Stimulated activated CD8-positive, alpha-beta memory T cell treated with anti-CD3 and anti-CD28 coated beads, Interleukin-7, amount 100 ng/mL, for 1 hour (primary cell): Measurements from ENCODE around the gene PRKACG.

Experiments
- DNase-seq, 2 donors: peaks; one replicate each; pipeline ENCODE4 v3.0.0-alpha.2; 2020; ENCODE audit warnings: low read depth in 2 of 2

The PRKACG gene

DNA sequence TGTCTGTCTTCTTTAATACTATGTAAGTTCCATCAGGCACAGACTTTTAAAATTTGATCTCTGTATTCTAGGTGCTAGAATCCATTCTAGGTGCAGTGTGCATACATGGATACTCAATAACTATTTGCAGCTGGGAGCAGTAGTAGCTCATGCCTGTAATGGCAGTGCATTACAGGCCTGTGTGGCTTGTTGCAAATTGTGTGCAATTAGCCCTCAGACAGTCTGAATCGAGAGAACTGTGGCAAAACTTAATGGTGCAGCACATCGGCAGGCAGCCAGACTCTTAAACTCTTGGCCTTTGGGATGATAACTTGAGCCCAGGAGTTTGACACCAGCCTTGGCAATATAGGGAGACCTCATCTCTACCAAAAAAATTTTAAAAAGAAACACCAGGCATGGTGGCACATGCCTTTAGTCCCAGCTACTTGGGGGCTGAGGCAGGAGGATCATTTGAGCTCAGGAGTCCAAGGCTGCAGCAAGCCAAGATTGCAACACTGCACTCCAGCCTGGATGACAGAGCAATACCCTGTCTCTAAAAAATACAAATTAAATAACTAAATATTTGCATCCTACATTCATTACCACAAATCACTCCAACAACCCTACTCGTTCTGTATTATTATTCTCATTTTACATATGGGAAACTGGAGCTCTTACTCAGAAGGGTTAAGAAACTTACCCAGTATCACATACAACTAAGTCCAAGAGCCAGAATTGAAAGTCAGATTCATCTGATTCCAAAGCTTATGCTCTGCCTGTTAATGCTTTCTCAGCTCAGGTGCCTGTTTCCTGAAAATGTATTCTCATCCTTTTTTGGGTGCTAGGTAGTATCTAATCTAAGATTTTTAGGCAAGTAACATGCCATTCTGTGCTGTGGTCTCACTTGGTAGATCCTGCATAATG, 30.1 kb downstream of the PRKACG start:
- no peak for DNase-seq

DNA sequence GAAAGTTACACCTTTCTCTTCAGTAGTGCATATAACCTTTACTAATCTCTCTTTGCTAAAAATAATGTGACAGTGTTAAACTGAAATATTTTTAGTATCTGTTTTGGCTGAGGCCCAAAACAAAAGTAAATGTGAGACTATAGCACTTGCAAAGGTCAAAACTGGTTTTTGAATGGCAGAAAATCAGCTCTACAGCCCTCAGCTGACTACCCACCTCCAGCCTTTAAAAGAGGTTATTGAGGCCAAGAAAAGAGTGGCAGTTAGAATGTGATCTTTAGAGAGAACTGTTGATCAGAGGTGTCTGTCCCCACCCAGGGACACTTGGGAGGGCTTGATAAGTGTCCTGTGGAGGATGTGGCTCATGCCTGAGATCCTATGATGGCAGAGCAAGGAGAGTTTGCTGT, 30.9 kb downstream of the PRKACG start:
- DNase-seq = no peak

DNA sequence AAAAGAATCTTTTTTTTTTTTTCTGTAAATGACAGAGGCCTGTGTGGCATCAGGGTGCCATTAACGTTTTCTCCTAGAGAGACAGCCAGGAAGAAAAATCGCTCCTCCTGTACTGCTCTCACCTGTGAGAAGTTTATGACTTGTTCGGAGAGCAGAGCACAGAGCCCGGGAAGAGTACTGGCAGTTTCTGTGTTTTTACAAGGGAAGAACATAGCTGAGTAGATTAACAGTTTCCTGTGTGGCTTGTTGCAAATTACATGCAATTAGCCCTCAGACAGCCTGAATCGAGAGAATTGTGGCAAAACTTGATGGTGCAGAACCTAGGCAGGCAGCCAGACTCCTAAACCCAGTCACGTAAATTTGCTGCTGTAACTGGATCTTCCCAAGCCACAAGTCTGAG, 32.1 kb downstream of the PRKACG start:
- DNase-seq = no peak

DNA sequence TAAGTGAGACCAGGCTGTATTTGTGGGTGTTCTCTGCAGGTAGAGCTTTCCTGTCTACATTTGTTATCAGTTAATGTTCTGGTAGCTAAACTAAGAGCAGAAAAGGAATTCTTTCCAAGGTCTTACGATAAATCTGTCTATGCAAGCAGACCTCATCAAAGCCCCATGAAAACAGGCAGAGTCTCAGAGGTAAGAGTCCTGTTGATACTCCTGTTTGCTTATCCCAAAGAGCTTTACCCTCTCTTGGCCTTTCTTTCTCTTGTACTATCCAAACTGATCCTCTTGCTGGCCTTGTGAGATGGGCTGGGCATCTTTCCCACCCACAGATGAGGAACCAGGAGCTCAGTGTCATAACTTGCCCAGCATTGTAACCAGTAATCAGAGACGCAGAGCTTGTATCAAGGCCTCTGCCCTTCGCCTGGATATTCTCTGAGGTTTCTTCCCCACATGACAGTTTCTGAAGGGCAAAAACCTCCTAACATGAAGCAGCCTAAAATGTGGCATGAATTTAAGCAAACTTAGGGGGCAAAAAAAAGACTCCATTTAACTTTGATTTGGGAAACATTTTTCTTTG, 33.5 kb downstream of the PRKACG start:
- no peak for DNase-seq

DNA sequence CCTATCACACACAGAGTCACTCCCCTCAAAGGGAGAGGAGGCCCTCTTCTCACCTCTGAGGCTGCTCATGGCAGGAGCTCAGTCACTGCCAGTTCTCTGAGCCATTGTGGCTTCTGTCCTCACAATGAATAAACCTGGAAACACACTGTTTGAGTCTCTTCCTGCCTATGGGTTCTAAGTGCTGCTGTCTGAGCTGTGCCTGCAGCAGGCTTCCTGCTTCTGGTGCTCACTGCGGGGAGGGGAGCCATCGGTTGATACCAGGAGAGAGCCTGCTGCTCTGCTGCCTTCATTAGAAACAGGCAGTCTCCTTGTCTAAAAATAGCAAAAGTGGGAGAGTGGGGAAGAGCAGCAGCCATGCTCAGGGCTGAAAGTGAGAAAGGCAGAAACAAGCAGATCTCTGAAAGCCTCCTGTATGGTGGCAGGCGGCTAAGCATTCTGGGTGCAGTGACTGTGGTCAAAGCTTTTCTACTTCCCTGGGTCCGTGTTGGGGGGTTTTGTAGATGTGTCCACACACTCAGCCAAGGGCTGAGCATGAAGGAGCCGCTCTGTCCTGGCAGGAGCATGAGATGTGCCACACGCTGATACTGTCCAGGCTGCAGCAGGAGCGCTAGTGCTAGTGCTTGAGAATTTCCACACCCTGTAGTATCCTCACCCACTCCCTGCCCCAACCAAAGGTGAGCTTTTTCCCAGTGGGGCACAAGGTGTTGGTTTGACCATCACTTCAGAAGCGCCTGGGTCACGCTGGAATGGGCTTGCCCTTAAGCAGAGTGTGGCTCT, 34.2 kb downstream of the PRKACG start:
- no peak for DNase-seq

DNA sequence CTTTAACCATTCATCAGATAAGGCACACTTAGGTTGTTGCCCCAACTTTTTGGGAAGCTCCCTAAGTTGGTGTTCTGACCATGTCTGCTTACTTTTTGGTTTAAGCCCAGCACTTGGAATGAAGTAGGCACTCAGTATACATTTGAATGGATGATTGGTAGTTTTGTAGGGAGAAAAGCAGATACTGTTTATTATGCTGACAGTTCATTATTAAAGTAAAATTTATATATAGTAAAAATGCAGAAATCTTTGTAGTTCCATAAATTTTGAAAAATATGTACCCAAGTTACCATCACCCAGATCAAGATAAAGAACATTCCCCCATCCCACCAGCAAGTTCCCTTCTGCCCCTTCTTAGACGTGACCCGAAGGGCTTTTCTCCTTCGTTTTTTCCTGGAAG, 35.4 kb downstream of the PRKACG start:
- DNase-seq = no peak

DNA sequence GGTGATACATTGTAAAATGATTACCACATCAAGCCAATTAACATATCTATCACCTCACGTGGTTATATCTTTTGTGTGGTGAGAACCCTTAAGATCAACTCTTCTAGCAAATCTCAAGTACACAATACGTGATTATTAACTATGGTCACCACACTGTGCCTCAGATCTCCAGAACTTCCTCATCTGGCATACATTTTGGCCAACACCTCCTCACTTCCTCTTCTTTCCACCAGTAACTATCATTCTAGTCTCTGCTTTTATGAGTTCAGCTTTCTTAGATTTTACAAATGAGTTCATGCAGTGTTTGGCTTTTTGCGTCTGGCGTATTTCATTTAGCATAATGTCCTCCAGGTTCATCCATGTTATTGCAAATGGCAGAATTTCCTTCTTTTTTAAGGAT, 35.8 kb downstream of the PRKACG start:
- DNase-seq = no peak

DNA sequence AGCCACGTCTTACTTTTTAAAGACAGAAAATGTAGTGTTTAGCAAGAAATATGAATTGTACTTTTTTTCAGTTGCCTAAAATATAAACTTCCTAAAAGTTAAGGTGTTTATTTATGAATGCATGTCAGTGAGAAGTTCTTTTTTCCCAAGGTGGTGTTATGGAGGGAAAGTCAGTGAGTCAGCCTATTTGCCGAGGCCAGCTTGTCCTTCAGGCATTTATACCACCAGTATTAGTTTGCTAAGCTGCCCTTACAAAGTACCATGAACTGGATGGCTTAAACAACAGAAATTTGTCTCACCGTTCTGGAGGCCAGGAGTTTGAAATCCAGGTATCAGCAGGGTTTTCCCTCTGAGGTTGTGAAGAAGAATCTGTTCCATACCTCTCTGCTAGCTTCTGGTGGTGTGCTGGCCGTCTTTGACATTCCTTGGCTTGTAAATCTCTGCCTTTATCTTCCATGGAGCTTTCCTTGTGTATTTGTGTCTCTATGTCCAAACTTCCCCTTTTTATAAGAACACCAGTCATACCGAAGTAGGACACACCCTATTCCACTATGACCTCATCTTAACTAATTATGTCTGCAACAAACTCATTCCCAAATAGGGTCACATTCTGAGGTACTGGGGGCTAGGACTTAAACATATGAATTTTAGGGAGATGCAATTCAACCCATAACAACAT, 38.4 kb downstream of the PRKACG start:
- no peak for DNase-seq

DNA sequence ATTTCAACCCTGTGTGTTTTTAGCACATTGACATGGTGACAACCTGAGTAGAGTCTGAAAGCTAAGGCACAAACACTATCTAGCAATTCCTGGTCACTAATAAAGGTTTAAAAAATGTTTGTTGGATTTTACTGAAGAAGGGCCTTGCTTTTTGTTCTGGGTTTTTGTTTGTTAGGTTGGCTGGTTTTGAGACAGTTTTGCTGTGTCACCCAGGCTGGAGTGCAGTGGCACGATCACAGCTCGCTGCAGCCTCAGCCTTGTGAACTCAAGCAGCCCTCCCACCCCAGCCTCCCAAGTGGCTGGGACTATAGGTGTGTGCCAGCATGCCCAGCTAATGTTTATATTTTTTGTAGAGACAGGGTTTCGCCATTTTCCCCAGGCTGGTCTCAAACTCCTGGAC, 39.0 kb downstream of the PRKACG start:
- DNase-seq = no peak

DNA sequence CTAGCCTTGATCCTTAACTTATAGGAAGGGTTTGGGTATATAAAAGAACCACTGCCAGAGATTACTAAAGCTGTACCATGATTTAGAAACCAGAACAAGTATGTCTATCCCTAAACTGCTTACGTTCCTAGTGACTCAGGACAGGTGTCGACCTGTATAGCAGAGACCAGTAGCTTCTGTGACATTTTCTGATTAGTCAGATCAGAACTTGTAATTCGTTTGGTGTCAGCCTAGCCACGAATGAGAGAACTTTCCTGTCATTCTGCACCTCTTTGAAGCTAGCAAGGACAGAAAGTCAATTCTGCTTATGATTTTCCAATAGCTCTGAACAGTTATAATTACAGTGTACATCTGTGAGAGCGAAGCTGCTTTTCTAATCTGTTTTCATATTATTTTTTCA, 39.5 kb downstream of the PRKACG start:
- DNase-seq = no peak

DNA sequence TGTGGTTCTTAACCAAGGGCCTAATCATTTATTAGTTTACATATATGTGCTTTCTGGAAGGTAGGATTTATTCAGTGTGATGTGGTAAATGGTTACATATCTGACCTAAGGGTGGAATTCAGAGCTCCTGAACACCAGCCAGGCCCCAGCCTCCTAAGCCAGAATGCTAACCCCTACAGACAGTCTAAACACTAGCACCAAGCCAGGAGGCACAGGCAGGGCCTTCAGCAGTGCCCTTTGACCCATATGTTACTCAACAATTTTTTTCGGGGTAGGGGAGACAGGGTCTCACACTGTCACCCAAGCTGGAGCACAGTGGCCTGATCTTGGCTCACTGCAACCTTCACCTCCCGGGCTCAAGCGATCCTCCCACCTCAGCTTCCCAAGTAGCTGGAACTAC, 40.3 kb downstream of the PRKACG start:
- no peak for DNase-seq

DNA sequence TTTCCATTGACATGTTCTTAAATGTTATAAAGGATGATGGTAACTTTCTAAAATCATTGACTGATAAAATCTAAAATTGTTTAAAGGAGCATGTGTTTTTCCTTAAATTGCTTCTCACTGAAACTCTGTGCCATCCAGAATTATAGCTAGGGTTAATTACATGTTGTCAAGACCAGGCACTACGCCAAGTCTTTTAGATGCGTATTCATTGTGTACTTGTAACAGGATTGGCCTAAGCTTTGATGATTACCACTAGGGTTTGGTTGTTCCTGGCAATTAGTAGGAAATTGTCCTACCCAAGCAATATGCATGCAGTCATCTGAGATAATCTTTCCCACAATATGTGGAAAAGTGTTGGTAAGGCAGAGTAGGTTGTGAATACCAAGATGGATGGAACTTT, 43.8 kb downstream of the PRKACG start:
- DNase-seq = no peak

DNA sequence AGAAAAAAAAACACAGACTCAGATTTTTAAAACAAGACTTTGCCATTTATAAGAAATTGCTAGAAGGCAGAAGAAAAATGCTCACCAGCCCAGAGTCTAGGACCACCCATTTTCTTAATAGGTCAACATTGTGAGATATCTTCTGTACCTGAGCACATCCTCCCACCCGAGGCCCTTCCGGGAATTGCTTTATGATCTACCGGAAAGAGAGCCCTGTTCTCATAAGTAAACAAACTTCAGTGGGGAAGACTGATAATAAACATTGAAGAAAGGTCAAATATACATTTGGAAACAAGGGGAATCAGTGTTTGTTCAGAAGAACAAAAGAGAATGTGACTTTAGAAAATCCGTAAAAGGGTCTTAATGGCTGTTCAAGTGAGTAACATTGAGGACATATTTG, 44.4 kb downstream of the PRKACG start:
- no peak for DNase-seq

DNA sequence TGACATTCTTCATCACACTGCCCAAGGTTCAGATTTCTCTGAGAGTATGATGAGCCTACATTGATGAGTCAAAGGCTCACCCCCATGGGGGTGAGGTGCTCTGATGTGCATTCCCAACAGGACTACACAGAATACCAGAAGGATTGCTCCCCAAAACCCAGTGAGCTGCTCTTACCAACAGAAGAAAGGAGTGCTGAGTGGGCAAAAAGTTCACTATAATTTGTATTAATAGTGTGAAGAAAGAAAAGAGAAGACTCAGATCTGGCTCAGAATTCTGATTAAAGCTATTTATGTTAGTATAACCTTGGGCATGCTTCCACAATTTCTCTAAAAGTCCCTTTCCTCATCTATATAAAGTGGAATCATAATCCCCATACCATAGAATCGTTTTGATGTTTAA, 46.1 kb downstream of the PRKACG start:
- DNase-seq = no peak

DNA sequence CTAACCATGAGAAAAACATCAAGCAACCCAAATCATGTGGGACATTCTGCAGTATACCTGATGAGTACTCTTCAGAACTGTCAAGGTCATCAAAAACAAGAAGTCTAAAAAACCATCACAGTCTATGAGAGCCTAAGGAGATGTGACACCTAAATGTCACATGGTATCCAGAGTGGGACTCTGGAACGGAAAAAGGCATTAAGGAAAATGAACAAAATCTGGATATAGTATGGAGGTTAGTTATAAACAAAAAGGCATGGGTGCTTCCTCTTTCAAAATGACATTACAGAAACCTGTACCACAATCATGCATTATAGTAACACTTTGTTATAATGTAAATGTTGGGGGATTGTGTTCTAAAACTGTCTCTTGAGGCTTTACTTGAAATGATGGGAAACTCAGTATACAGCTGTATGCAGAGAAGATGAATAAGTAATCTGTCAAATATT, 47.4 kb downstream of the PRKACG start:
- DNase-seq = no peak

DNA sequence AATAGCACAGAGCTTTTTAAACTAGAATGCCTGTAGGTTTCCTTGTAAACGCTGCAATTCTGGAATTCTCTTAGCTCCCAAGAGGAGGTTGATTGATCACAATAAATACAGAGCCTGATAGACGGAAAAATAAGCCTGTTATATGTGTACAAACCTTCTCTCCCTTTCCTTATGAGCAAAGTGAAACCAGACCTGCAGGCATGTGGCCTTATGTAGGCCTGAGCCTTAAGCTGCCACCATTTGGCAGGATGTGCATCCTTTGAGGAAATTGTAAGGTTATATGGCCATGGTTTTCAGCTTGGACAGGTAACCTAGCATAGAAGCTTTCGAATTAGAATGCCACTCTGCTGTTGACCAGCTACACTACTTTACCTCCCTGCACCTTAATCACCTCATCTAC, 49.1 kb downstream of the PRKACG start:
- DNase-seq = no peak

DNA sequence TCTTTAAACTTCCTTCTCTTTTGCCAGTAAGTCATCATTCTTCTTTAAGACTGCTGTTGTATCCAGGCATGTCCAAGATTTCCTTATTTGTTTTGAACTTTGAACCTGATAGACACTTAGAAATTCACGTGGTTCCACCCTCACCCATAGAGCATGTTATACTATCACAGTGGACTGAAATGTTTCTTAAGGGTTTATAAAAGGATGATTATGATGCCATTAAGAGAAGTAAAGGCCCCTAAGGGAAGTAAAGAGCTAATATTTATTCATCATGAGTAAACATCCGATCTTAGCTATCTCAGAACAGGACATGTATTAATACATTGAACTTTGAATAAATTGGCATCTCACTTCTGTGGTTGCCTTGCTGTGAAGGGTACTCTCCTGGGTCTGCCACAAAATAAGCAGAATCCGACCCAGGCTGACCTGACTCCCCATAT, 49.8 kb downstream of the PRKACG start:
- no peak for DNase-seq

DNA sequence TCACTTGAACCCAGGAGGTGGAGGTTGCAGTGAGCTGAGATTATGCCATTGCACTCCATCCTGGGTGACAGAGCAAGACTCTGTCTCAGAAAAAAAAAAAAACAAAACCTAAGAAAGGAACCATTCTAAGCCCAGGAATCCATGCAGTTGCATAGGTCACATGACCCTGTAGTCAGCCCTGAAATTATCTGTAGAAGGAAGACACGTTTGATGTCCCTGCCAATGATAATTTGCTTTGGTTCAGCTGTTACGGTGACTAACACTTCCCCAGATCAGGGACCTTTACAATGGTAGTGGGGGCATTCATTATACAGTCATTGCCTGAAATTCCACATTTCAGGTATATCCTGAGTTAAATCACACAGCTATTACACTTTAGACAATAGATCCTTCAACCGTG, 50.5 kb downstream of the PRKACG start:
- no peak for DNase-seq
